KMS-11 (cell line): ENCODE data around the gene VEGFB.
A peak's percentile ranks its signal among the peaks of the same experiment; 100 is the strongest.

Source experiments
- H2AFZ ChIP-seq: fragments of 200-600 bp; sonication (generic); 2 replicates; pipeline ENCODE4 v1.6.1; 2016; ENCODE audit warnings: antibody characterized with exemption, mixed run types, low read depth
- H3K27ac ChIP-seq: fragments of 200-600 bp; sonication (generic); 2 replicates; pipeline ENCODE4 v1.6.1; 2016; ENCODE audit warnings: mild to moderate bottlenecking, mixed run types
- H3K27me3 ChIP-seq: fragments of 200-600 bp; sonication (generic); 2 replicates; pipeline ENCODE4 v1.6.1; 2017; ENCODE audit warnings: mild to moderate bottlenecking, low read depth, mixed run types, moderate library complexity; ENCODE audit not compliant: insufficient read depth
- H3K36me3 ChIP-seq: fragments of 200-600 bp; sonication (generic); 2 replicates; pipeline ENCODE4 v1.6.1; 2017; ENCODE audit warnings: mild to moderate bottlenecking, mixed run types; ENCODE audit not compliant: insufficient read depth
- H3K4me1 ChIP-seq: fragments of 200-600 bp; sonication (generic); 2 replicates; pipeline ENCODE4 v1.6.1; 2016; ENCODE audit warnings: mild to moderate bottlenecking, low read depth, mixed run types; ENCODE audit not compliant: poor library complexity, severe bottlenecking
- H3K4me2 ChIP-seq: fragments of 200-600 bp; sonication (generic); 2 replicates; pipeline ENCODE4 v1.7.0; 2016; ENCODE audit warnings: mild to moderate bottlenecking, mixed run types
- H3K4me3 ChIP-seq: fragments of 200-600 bp; sonication (generic); IDR thresholded peaks from 2 replicates; pipeline ENCODE4 v1.6.1; 2017; ENCODE audit warnings: low read depth, low read length, mixed read lengths; ENCODE audit not compliant: insufficient read depth
- H3K79me2 ChIP-seq: fragments of 200-600 bp; sonication (generic); 2 replicates; pipeline ENCODE4 v1.6.1; 2016; ENCODE audit warnings: low read depth, mixed run types; ENCODE audit not compliant: insufficient read depth
- H3K9ac ChIP-seq: fragments of 200-600 bp; sonication (generic); 2 replicates; pipeline ENCODE4 v1.6.1; 2016; ENCODE audit warnings: mild to moderate bottlenecking, mixed run types
- H4K20me1 ChIP-seq: fragments of 200-600 bp; sonication (generic); 2 replicates; pipeline ENCODE4 v1.6.1; 2016; ENCODE audit warnings: mild to moderate bottlenecking, mixed run types; ENCODE audit not compliant: insufficient read depth
- CTCF ChIP-seq: fragments of 200-600 bp; sonication (generic); conservative IDR thresholded peaks from 2 replicates; pipeline ENCODE4 v1.6.1; 2017; ENCODE audit warnings: low read depth, mild to moderate bottlenecking, antibody characterized with exemption, low read length, moderate library complexity, mixed read lengths

VEGFB gene

GRCh38 chr11:64250415-64251015, 16.1 kb downstream of the VEGFB start:
- Histone ChIP-seq H3K36me3 (no peaks in the 10 kb centered on the region), H3K27ac (no peak overlapping the region), H3K9ac (no peak overlapping the region), H3K79me2 (peaks cover 7% of the 10 kb centered on the region), H3K4me3 (no peak overlapping the region), H2AFZ (peak overlapping the region; percentile 82; the same call in 1 of the 2 replicates), H4K20me1 (no peaks in the 10 kb centered on the region), H3K4me1 (peaks cover 6% of the 10 kb centered on the region), H3K4me2 (0 out of 2 replicates have a peak overlapping the region, but pooled peaks have one; percentile 22), H3K27me3 (no peaks in the 10 kb centered on the region)
- TF ChIP-seq CTCF: no peak

GRCh38 chr11:64251016-64251752, 16.8 kb downstream of the VEGFB start, which contains the start of gene PLCB3:
Gene PLCB3, plus strand, starts transcription at chr11:64251530. Its CDS starts 120 bp downstream, at chr11:64251650.
- TF ChIP-seq CTCF: peak; percentile 68
- Histone ChIP-seq H3K79me2 (peaks cover under 1% of the 10 kb centered on the region), H3K4me3 (no peak within 1 kb of the TSS), H4K20me1 (no peaks in the 10 kb centered on the region), H3K4me1 (peaks cover 6% of the 10 kb centered on the region), H3K27me3 (no peaks in the 10 kb centered on the region), H3K4me2 (peak within 1 kb of the TSS; percentile 72), H3K27ac (no peak within 1 kb of the TSS), H2AFZ (peak within 1 kb of the TSS; percentile 85), H3K36me3 (no peaks in the 10 kb centered on the region), H3K9ac (peak within 1 kb of the TSS; percentile 35; the same call in 1 of the 2 replicates)

GRCh38 chr11:64251753-64252002, 17.3 kb downstream of the VEGFB start:
- TF ChIP-seq CTCF: no peak
- H3K4me2 ChIP-seq: peak overlapping the region; percentile 72
- H3K9ac ChIP-seq: peak overlapping the region; percentile 35; the same call in 1 of the 2 replicates
- no peak overlapping the region for H3K4me3 ChIP-seq
- H3K79me2 ChIP-seq: no peaks in the 10 kb centered on the region
- no peaks in the 10 kb centered on the region for H4K20me1 ChIP-seq
- H3K27me3 ChIP-seq: no peaks in the 10 kb centered on the region
- H2AFZ ChIP-seq: peak overlapping the region; percentile 85
- no peak overlapping the region for H3K27ac ChIP-seq
- no peaks in the 10 kb centered on the region for H3K36me3 ChIP-seq
- peaks cover 6% of the 10 kb centered on the region for H3K4me1 ChIP-seq

- Histone ChIP-seq H3K4me2 (peak overlapping the region; percentile 72), H3K79me2 (no peaks in the 10 kb centered on the region), H3K36me3 (no peaks in the 10 kb centered on the region), H2AFZ (peak overlapping the region; percentile 85; the same call in 1 of the 2 replicates), H3K27ac (no peak overlapping the region), H4K20me1 (no peaks in the 10 kb centered on the region), H3K4me1 (peaks cover 6% of the 10 kb centered on the region), H3K9ac (peak overlapping the region; percentile 35; the same call in 1 of the 2 replicates), H3K27me3 (no peaks in the 10 kb centered on the region), H3K4me3 (no peak overlapping the region)
- TF ChIP-seq CTCF: peak; percentile 49
Measured at GRCh38 chr11:64252003-64252872, 17.9 kb downstream of the VEGFB start.
